Activated gamma-delta T cell treated with anti-CD3 and anti-CD28 coated beads, Interleukin-2, amount 50 U/mL, for 16 hours (primary cell): ENCODE measurements around the gene ALDH5A1.

Experiments used
- DNase-seq: peaks from one replicate; pipeline ENCODE4 v3.0.0-alpha.2; 2020; ENCODE audit warnings: low read depth

ALDH5A1 gene

GRCh38 chr6:24569811-24570210, 75.0 kb downstream of the ALDH5A1 start:
- DNase-seq: no peak

GRCh38 chr6:24571361-24571760, 76.6 kb downstream of the ALDH5A1 start:
- DNase-seq: no peak

GRCh38 chr6:24574809-24575208, 80.0 kb downstream of the ALDH5A1 start:
- DNase-seq: no peak

- no peak for DNase-seq
These were observed 81.7 kb downstream of the ALDH5A1 start for GRCh38 chr6:24576447-24576846.

- peak; percentile 71 for DNase-seq
These were observed 86.4 kb downstream of the ALDH5A1 start for GRCh38 chr6:24581084-24581669.

- peak; percentile 58 for DNase-seq
These were observed 89.0 kb downstream of the ALDH5A1 start for GRCh38 chr6:24583463-24584381.

GRCh38 chr6:24584382-24584720, 89.6 kb downstream of the ALDH5A1 start:
- DNase-seq: no peak
